Glomerular visceral epithelial cell (primary cell): ENCODE results near the gene NLN.
"Not testable (repeated sequence)": the region's sequence is repeated elsewhere in the genome, so short reads cannot be mapped to it uniquely, and the experiment has no call there.

Experiments
- DNase-seq: peaks from one replicate; pipeline ENCODE4 v3.0.0-alpha.2; 2016; ENCODE audit errors: extremely low spot score

NLN gene

DNA sequence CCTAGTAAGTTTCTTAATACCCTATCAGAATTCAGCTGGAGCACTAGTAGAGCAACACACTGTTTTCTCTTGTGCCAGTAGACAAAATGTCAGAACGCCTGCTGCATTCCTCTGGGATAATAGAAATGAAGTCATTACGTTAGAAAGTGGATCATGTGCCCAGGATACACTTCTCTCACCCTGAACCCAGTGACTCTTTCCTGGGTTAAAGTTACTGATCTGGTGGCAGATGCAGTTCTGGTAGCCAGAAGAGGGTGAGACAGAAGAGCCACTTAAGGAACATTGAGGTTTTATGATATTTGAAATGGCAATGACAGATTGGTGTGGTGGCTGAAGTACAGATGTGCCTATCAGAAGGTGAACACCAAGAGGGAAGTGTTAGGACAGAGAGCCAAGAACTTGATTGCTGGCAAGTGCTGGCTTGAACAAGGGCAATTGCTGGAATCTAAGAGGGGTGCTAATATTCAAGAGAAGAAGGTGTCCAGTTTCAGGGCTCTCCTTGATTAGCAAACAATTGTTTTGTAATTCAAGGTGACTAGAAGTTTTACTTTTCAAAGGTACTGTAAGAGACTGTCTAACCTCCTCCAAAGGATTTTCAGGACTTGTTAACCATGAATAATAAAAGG lies 110.7 kb downstream of the NLN start:
- no peak for DNase-seq

GRCh38 chr5:65833780-65834179 lies 111.8 kb downstream of the NLN start:
- no peak for DNase-seq

- no peak for DNase-seq
These were observed 112.3 kb downstream of the NLN start for GRCh38 chr5:65834306-65834705.

GRCh38 chr5:65835191-65835590 lies 113.2 kb downstream of the NLN start:
- no peak for DNase-seq

- DNase-seq, result peak; percentile 60
These were observed 115.1 kb downstream of the NLN start for GRCh38 chr5:65837139-65837538.

DNA sequence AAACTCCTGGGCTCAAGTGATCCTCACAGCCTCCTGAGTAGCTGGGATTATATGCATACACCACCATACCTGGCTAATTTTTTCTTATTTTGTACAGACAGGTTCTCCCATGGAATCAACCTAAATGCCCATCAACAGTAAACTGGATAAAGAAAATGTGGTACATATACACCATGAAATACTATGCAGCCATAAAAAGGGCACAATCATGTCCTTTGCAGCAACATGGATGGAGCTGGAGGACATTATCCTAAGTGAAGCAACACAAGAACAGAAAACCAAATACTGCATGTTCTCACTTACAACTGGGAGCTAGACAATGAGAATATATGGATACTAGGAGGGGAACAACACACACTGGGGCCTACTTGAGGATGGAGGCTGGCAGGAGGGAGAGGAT lies 117.2 kb downstream of the NLN start:
- DNase-seq, result not testable (repeated sequence)

GRCh38 chr5:65840071-65840470 lies 118.1 kb downstream of the NLN start:
- no peak for DNase-seq

DNA sequence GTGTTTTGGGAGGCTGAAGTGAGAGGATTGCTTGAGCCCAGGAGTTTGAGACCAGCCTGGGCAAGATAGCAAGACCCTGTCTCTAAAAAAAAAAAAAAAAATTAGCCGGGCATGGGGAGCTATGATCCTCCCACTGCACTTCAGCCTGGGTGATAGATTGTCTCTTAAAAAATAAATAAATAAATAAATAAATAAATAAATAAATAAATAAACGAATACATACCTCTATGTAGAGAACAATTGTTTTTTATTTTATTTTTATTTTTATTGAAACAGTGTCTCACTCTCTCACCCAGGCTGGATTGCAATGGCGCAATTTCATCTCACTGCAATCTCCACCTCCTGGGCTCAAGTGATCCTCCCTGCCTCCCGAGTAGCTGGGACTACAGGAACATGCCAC lies 122.8 kb downstream of the NLN start:
- DNase-seq, result not testable (repeated sequence)

- DNase-seq, result no peak
These were observed 124.1 kb downstream of the NLN start for GRCh38 chr5:65846101-65846500.

GRCh38 chr5:65847019-65847418 lies 125.0 kb downstream of the NLN start:
- DNase-seq, result not testable (repeated sequence)

GRCh38 chr5:65849918-65850317 lies 127.9 kb downstream of the NLN start:
- not testable (repeated sequence) for DNase-seq

DNA sequence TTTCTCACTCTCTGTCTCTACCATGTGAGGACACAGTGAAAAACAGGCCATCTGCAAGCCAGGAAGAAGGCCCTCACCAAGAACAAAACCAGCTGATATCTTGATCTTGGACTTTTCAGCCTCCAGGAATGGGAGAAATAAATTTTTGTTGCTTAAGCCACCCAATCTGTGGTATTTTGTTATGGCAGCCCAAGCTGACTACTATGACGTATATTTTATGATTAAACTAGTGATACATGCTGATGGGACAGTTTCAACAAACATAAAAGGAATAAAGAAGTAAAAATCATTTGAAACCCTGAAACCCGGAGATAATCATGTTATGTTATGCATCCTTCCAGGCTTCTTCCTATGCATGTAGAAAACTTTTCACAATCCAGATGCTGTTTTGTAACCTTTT lies 132.9 kb downstream of the NLN start:
- no peak for DNase-seq

DNA sequence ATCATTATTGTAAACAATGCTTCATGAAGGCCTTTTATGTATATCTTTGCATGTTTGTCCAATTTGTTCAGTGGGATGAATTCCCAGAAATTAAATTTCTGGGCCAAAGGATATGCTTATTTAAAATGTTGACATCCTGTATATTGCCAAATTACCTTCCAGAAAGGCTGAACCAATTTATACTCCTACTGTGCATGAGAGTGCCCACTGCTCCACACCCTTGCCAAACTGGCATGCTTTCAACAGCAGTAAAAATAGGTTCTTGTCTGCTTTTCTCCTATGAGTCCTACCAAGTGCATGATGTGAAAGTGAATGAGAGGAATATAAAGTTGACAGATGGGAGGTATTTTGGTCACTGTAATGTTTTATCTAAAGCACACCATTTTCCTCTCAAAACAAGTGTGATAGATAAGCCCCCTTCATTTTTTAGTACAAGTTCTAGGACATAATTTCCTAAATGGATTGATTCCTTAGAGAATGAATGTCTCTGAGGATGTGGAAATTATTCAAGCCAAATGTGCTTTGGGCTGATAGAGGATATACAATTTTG lies 133.8 kb downstream of the NLN start:
- no peak for DNase-seq

- no peak for DNase-seq
These were observed 134.5 kb downstream of the NLN start for GRCh38 chr5:65856520-65856919.

DNA sequence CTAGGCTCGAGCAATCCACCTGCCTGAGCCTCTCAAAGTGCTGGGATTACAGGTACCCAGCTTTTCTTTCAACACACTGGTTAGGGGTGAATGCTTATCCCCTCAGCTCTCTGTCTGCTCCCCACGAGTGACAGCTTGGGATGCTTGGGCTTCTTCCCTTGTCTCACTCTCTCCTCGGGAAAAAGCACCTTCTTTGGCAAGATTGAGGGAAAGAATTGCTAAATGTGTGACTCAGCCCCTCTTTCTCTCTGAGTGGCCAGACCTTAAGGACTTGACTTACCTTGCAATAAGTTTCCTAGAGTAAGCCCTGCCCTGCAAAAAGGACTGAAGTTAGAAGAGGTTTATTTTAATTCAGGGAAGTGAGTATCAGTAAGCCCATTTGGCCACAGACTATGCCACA lies 136.3 kb downstream of the NLN start:
- DNase-seq, result peak; percentile 21

GRCh38 chr5:65861830-65862241 lies 139.8 kb downstream of the NLN start:
- peak; percentile 98 for DNase-seq

GRCh38 chr5:65862384-65862783 lies 140.4 kb downstream of the NLN start:
- DNase-seq, result peak; percentile 60

DNA sequence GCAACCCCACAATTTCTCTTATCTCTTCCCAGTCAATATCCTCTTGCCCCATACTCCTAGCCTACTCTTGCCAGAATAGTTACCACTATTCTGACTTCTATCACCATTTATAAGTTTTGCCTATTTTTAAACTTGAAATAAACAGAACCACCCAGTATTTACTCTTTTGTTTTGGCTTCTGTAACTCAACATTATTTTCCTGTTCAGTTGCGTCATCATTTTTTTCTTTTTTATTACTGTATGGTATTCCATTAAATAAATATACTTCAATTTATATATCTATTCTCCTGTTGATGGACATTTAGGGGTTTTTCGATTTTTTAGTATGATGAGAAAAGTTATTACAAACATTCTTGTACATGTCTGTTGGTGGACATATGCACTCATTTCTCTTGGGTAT lies 141.7 kb downstream of the NLN start:
- no peak for DNase-seq

- no peak for DNase-seq
These were observed 145.0 kb downstream of the NLN start for GRCh38 chr5:65866837-65867521.

DNA sequence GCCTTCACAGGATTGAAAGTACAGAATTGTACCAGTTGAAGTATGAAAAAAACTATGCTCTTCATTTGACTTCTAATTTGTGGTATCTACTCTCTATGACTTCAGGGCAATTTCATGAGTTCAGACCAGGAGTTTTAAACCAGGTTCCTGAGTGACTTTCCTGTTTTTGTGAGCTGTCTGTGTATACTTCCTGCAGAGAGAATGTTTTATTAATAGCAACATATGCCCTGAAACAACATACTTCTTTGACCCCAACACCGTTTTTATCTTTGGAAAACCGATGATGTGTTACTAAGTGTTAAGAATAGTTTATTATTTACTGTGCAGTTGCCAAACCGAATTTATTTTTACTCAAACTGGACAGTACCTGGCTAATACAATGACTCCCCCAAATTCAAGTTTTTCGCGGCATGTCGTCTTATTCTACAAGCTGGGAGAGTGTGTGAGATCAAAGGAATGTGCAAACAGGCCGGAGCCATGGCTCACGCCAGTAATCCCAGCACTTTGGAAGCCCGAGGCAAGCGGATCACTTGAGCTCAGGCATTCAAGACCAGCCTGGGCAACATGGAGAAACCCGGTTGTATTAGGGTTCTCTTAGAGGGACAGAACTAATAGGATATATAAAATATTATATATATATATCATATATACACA lies 145.7 kb downstream of the NLN start:
- DNase-seq, result peak; percentile 12

- DNase-seq, result no peak
These were observed 146.5 kb downstream of the NLN start for GRCh38 chr5:65868509-65868908.

DNA sequence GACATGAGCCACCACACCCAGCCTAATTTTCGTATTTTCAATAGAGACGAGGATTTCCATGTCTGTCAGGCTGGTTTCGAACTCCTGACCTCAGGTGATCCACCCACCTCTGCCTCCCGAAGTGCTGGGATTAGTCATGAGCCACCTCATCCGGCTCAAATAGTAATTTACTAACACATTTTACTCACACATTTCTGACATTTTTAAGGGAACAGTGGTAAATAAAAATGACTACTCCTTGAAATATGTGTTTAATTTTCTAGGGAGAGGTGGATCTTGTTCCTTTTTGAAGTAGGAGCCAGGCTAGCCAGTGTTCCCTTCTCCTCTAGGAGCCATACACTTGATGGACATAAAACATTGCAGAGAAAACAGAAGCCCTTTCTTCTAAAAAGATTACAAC lies 149.2 kb downstream of the NLN start:
- DNase-seq, result peak; percentile 71

- not testable (repeated sequence) for DNase-seq
These were observed 149.8 kb downstream of the NLN start for GRCh38 chr5:65871776-65872175.
